Measurements from ENCODE around the gene FUT4.
A peak's percentile ranks its signal among the peaks of the same experiment; 100 is the strongest.

FUT4 gene

DNA sequence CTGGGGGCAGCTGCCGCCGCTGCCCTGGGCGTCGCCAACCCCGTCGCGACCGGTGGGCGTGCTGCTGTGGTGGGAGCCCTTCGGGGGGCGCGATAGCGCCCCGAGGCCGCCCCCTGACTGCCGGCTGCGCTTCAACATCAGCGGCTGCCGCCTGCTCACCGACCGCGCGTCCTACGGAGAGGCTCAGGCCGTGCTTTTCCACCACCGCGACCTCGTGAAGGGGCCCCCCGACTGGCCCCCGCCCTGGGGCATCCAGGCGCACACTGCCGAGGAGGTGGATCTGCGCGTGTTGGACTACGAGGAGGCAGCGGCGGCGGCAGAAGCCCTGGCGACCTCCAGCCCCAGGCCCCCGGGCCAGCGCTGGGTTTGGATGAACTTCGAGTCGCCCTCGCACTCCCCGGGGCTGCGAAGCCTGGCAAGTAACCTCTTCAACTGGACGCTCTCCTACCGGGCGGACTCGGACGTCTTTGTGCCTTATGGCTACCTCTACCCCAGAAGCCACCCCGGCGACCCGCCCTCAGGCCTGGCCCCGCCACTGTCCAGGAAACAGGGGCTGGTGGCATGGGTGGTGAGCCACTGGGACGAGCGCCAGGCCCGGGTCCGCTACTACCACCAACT is 1.0 kb downstream of the FUT4 start:
- POLR2A ChIA-PET (ENCODE audit: low non-redundant PET), result no interaction called here
- peak overlapping the region; percentile 93 for H3K27ac ChIP-seq
- DNase-seq (ENCODE audit: low spot score), result no peak

DNA sequence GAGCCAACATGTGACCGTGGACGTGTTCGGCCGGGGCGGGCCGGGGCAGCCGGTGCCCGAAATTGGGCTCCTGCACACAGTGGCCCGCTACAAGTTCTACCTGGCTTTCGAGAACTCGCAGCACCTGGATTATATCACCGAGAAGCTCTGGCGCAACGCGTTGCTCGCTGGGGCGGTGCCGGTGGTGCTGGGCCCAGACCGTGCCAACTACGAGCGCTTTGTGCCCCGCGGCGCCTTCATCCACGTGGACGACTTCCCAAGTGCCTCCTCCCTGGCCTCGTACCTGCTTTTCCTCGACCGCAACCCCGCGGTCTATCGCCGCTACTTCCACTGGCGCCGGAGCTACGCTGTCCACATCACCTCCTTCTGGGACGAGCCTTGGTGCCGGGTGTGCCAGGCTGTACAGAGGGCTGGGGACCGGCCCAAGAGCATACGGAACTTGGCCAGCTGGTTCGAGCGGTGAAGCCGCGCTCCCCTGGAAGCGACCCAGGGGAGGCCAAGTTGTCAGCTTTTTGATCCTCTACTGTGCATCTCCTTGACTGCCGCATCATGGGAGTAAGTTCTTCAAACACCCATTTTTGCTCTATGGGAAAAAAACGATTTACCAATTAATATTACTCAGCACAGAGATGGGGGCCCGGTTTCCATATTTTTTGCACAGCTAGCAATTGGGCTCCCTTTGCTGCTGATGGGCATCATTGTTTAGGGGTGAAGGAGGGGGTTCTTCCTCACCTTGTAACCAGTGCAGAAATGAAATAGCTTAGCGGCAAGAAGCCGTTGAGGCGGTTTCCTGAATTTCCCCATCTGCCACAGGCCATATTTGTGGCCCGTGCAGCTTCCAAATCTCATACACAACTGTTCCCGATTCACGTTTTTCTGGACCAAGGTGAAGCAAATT is 1.8 kb downstream of the FUT4 start:
- DNase-seq (ENCODE audit: low spot score), result no peak
- TF ChIP-seq, protein P1, sequence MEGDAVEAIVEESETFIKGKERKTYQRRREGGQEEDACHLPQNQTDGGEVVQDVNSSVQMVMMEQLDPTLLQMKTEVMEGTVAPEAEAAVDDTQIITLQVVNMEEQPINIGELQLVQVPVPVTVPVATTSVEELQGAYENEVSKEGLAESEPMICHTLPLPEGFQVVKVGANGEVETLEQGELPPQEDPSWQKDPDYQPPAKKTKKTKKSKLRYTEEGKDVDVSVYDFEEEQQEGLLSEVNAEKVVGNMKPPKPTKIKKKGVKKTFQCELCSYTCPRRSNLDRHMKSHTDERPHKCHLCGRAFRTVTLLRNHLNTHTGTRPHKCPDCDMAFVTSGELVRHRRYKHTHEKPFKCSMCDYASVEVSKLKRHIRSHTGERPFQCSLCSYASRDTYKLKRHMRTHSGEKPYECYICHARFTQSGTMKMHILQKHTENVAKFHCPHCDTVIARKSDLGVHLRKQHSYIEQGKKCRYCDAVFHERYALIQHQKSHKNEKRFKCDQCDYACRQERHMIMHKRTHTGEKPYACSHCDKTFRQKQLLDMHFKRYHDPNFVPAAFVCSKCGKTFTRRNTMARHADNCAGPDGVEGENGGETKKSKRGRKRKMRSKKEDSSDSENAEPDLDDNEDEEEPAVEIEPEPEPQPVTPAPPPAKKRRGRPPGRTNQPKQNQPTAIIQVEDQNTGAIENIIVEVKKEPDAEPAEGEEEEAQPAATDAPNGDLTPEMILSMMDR (conservative IDR thresholded peaks at IDR 0.05; ENCODE audit: low read depth), result no peak
- POLR2A ChIA-PET (ENCODE audit: low non-redundant PET), result no interaction called here
- CTCF ChIA-PET, result interaction anchor here (0.5 kb wide), 1 partner anchor 1545 kb away, joined by 3 read pairs; no protein-coding TSS in a partner anchor
- H3K27ac ChIP-seq, result no peak overlapping the region; the same call in none of the 2 replicates

More for the DNA sequence above, 1.0 kb downstream of the FUT4 start:
- CTCF ChIA-PET, result no interaction called here
- TF ChIP-seq, protein P1 (conservative IDR thresholded peaks at IDR 0.05; ENCODE audit: low read depth), result no peak

DNA sequence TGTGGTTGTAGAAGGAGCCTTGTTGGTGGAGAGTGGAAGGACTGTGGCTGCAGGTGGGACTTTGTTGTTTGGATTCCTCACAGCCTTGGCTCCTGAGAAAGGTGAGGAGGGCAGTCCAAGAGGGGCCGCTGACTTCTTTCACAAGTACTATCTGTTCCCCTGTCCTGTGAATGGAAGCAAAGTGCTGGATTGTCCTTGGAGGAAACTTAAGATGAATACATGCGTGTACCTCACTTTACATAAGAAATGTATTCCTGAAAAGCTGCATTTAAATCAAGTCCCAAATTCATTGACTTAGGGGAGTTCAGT is 2.4 kb downstream of the FUT4 start:
- no peak overlapping the region; the same call in 1 of the 2 replicates for H3K27ac ChIP-seq
- ChIA-PET CTCF (no interaction called here), POLR2A (ENCODE audit: low non-redundant PET) (no interaction called here)
- DNase-seq (ENCODE audit: low spot score), result no peak
- TF ChIP-seq, protein P1 (conservative IDR thresholded peaks at IDR 0.05; ENCODE audit: low read depth), result no peak

DNA sequence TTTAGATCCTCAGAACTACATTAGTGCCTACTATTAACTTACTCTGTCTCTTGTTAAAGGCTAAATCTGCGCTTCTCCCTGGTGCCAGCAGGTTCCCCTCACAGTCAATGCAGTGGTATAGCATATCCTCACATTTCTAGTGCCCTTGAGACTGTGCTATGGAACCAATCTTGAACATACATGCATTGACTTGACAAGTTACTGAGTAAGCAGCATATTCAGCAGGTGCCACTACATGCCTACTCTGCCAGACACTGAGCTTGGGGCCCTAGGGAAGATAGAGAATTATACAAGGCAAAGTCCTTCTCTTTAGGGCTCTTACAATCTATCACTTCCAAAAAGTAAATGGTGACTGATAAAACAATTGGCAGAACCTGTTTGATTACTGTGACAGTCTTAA is 3.2 kb downstream of the FUT4 start:
- CTCF ChIA-PET, result interaction anchor here (0.7 kb wide), 1 partner anchor 418 kb away, joined by 3 read pairs; no protein-coding TSS in a partner anchor
- TF ChIP-seq, protein P1 (conservative IDR thresholded peaks at IDR 0.05; ENCODE audit: low read depth), result no peak
- no peak overlapping the region for H3K27ac ChIP-seq
- no peak for DNase-seq (ENCODE audit: low spot score)
- POLR2A ChIA-PET (ENCODE audit: low non-redundant PET), result no interaction called here

DNA sequence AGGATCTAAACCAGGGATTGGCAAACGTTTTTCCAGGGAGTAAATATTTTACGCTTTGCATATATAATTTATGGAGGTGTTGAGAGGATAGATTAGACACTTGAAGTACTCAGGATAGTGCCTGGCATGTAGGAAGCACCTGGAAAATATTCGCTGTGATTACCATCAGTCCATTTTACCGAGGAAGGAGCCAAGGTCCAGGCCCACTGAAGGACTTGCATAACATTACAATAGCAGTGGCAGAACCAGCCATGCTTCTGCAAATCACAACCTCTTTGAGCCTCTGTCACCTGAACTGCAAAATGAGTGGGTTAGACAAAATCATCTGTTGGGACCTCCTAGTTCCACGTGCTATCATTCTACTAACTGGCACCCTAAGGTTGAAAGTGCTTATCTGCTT is 5.4 kb downstream of the FUT4 start:
- CTCF ChIA-PET, result no interaction called here
- DNase-seq (ENCODE audit: low spot score), result no peak
- POLR2A ChIA-PET (ENCODE audit: low non-redundant PET), result no interaction called here
- TF ChIP-seq, protein P1 (conservative IDR thresholded peaks at IDR 0.05; ENCODE audit: low read depth), result no peak
- no peak overlapping the region for H3K27ac ChIP-seq

DNA sequence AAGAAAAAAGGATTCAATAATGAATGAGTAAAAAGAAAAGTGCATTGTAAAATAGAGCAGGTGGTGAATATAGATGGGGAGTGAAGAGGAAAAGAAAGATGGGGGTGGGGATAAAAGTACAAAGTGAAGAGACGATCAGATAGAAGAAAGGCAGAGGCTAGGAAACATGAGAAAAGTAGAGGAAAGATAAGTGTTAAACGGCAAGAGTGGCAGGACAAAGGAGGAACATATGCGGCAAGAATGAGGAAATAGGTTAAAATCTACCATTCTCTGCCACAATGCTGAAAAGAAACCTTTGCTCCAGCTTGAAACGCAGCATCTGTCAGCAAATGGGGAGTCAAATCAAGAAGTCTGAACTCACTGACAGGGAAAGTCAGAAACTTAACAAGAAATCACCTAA is 6.8 kb downstream of the FUT4 start:
- CTCF ChIA-PET, result no interaction called here
- TF ChIP-seq, protein P1 (conservative IDR thresholded peaks at IDR 0.05; ENCODE audit: low read depth), result no peak
- DNase-seq (ENCODE audit: low spot score), result no peak
- POLR2A ChIA-PET (ENCODE audit: low non-redundant PET), result no interaction called here
- no peak overlapping the region for H3K27ac ChIP-seq

All from RWPE1 (cell line).